Sigmoid colon (tissue), 4 donors: ENCODE data around the gene ATP6V0A1.

Source experiments
- EP300 ChIP-seq, 4 donors: sonication (generic); formaldehyde crosslinking; IDR thresholded peaks; one replicate each; pipeline ENCODE4 v1.6.1; 2017; ENCODE audit warnings: antibody characterized with exemption in 4 of 4
- TF ChIP-seq, protein P1 (sequence below), 4 experiments: fragments of 450-650 bp in 3 of 4; fragments of 200-600 bp in 1 of 4; IDR thresholded peaks; one replicate each; pipeline ENCODE4 v1.5.1; 2016 to 2019; ENCODE audit warnings: antibody characterized with exemption in 4 of 4, mild to moderate bottlenecking in 3 of 4, moderate library complexity in 2 of 4

DNA sequence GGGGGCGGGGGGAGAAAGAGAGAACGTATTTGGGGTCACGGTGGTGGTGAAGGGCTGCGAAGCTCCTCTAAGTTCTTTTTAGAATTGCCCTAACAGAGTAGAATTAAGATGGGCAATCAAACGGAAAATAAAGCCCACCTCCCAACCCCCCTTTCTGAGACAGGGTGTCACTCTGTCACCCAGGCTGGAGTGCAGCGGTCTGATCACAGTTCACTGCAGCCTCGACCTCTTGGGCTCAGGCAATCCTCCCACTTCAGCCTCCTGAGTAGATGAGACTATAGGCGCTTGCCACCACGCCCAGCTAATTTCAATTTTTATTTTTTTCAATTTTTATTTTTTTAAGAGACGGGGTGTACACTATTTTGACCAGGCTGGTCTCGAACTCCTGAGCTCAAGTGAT, 34.9 kb upstream of the ATP6V0A1 start:
- TF ChIP-seq, protein P1, sequence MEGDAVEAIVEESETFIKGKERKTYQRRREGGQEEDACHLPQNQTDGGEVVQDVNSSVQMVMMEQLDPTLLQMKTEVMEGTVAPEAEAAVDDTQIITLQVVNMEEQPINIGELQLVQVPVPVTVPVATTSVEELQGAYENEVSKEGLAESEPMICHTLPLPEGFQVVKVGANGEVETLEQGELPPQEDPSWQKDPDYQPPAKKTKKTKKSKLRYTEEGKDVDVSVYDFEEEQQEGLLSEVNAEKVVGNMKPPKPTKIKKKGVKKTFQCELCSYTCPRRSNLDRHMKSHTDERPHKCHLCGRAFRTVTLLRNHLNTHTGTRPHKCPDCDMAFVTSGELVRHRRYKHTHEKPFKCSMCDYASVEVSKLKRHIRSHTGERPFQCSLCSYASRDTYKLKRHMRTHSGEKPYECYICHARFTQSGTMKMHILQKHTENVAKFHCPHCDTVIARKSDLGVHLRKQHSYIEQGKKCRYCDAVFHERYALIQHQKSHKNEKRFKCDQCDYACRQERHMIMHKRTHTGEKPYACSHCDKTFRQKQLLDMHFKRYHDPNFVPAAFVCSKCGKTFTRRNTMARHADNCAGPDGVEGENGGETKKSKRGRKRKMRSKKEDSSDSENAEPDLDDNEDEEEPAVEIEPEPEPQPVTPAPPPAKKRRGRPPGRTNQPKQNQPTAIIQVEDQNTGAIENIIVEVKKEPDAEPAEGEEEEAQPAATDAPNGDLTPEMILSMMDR (IDR thresholded peaks at IDR 0.05), result no peak
- no peak for TF ChIP-seq EP300 (IDR thresholded peaks at IDR 0.05)
